Heart left ventricle (tissue), 16 donors: ENCODE results near the gene ANXA6. TPM values are rescaled to one million over a fixed set of nuclear protein-coding genes. Genes with fewer than 3 reads are reported as not detected.

Experiments used
- ATAC-seq, 4 donors: fragments of 200-7000 bp; cut with Tn5 transposase; one replicate each; pipeline ENCODE4 v1.9.1; 2020 to 2022; ENCODE audit warnings: moderate library complexity in 4 of 4, mild to moderate bottlenecking in 3 of 4, moderate number of reproducible peaks in 1 of 4
- DNase-seq, 5 donors: peaks; one replicate each; pipeline ENCODE4 v3.0.0-alpha.2; 2020
- H3K27ac ChIP-seq, 12 donors: fragments of 200-600 bp; sonication (generic) in 4 of 12; one replicate each; pipeline versions ENCODE4 v1.5.0 to v1.8.0; 2016 to 2022; ENCODE audit warnings: mild to moderate bottlenecking in 2 of 12
- H3K27me3 ChIP-seq, 9 donors: fragments of 200-600 bp; sonication (generic) in 2 of 9; one replicate each; pipeline versions ENCODE4 v1.5.1 to v1.8.0; 2016 to 2022; ENCODE audit warnings: mild to moderate bottlenecking in 3 of 9
- H3K36me3 ChIP-seq, 9 donors: fragments of 200-600 bp; sonication (generic) in 2 of 9; one replicate each; pipeline versions ENCODE4 v1.5.0 to v1.8.0; 2018 to 2022; ENCODE audit warnings: mild to moderate bottlenecking in 2 of 9
- H3K4me1 ChIP-seq, 12 donors: fragments of 200-600 bp; sonication (generic) in 4 of 12; one replicate each; pipeline versions ENCODE4 v1.5.0 to v1.8.0; 2016 to 2022; ENCODE audit warnings: mild to moderate bottlenecking in 3 of 12
- H3K4me3 ChIP-seq, 12 donors: fragments of 200-600 bp; sonication (generic) in 4 of 12; one replicate each; pipeline versions ENCODE4 v1.5.0 to v1.8.0; 2017 to 2022; ENCODE audit warnings: mild to moderate bottlenecking in 9 of 12, moderate library complexity in 4 of 12
- H3K9me3 ChIP-seq, 12 donors: fragments of 200-600 bp; sonication (generic) in 4 of 12; one replicate each; pipeline versions ENCODE4 v1.5.0 to v1.8.0; 2016 to 2022; ENCODE audit warnings: mild to moderate bottlenecking in 1 of 12
- POLR2A ChIP-seq, 2 donors: fragments of 450-650 bp; IDR thresholded peaks; one replicate each; pipeline ENCODE4 v1.6.1; 2017; ENCODE audit warnings: antibody characterized with exemption in 2 of 2, mild to moderate bottlenecking in 2 of 2, moderate library complexity in 2 of 2
- WGBS, 4 donors: extraction: QIAGEN DNeasy Blood & Tissue Kit in 2 of 4; methylation state at CpG; one replicate each; pipeline versions ENCODE4 v1.1.5 to v1.1.7; 2013 to 2018; 5-methylcytosine and 5-hydroxymethylcytosine counted together
- intact Hi-C, 10 donors: fragments of 100-400 bp; cut with DNase I; formaldehyde crosslinking; loops; one replicate each; pipeline versions ENCODE4 v1.11.1 to v1.14.2; 2022
- polyA plus RNA-seq, 2 donors: library from polyadenylated mRNA; stranded (reverse); fragments of 200-250 nt; gene quantifications; one replicate each; pipeline ENCODE4 v1.2.3, GENCODE V29; 2013
- total RNA-seq, 9 donors: library from RNA; depleted of rRNA in 2 of 9; stranded (reverse); fragments of >200 nt in 2 of 9; fragmentation: NEBNext Ultra II Directional in 3 of 9; extraction: Animal tissue kit (Norgen Biotek cat#: 25700) in 3 of 9; gene quantifications; one replicate each; pipeline versions ENCODE4 v1.1.0 to v1.2.4, GENCODE V29; 2016 to 2023
- TF ChIP-seq, protein P1 (sequence below), 12 donors: fragments of 200-600 bp; sonication (generic) in 4 of 12; IDR thresholded peaks; one replicate each; pipeline versions ENCODE4 v1.5.0 to v1.8.0; 2018 to 2022; ENCODE audit warnings: antibody characterized with exemption in 12 of 12, mild to moderate bottlenecking in 5 of 12
- donor health status: ischemic (EF 13 %, LVEDD 7.1; RV severe dilation, severe dysfunction).
- donor health status: healthy with polysubstance abuse.
- donor health status: DM: no; HTN: yes; CAD: no.
- donor health status: DM: no; HTN: no; CAD: no.
- donor health status: ischemic (EF 25% LVEDD 6.9; RV normal size, moderate dysfunction).
- donor health status: ischemic (EF 25% LVEDD 5.7; RV mildly dilated, moderate dysfunction).
- donor health status: healthy.
- donor health status: DM: yes; HTN: yes; CAD: no.
- donor health status: ischemic (EF 35%, LVEDD 5.7; RV mildly dilated, moderate dysfunction).
- donor health status: nonischemic (EF 11% LVEDD 7.7; RV severe dilation, severe dysfunction).
- donor health status: DM: yes; HTN: yes; CAD: no.
- donor health status: PGD.
- donor health status: ischemic (EF 29% LVEDD 5.4; RV normal size, mild dysfunction).
- donor health status: nonischemic (EF 23%, LVEDD 6.1; RV moderate dilation, normal function).

The ANXA6 gene
- total and polyA plus RNA-seq, 11 donors, result 171 to 287 (median 202) TPM

DNA sequence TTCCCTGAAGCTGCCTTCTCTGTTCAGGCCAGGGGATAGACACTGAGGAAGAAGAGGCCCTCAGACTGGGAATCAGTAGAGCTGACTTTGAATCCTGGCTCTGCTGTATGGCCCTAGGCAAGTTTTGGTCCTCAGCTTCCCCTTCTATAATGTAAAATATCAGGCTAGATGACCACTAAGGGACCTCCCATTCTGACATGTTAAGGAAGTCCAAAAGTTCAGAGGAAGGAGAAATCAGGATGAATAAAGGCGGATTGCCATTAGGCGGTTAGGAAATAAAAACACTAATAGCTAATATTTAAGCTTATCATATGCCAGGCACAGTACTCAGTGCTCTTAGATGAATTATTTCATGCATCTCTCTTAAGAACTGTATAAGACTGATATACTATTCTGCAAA lies 67.9 kb downstream of the ANXA6 start:
- no peak for TF ChIP-seq POLR2A (IDR thresholded peaks at IDR 0.05)
- 55 to 78% (median 61%) methylated on average over 2 of the region's 2 CpGs for WGBS, 4 donors
- no peaks in the 10 kb centered on the region for H3K36me3 ChIP-seq
- no peaks in the 10 kb centered on the region for H3K27me3 ChIP-seq
- no peaks in the 10 kb centered on the region for H3K9me3 ChIP-seq
- intact Hi-C loops, result no loop called here
- DNase-seq (no peak), ATAC-seq (no peak)
- H3K27ac ChIP-seq, result no peak overlapping the region
- H3K4me1 ChIP-seq, result peaks cover 11 to 71% (median 42%) of the 10 kb centered on the region in 12 donors
- no peak overlapping the region for H3K4me3 ChIP-seq

DNA sequence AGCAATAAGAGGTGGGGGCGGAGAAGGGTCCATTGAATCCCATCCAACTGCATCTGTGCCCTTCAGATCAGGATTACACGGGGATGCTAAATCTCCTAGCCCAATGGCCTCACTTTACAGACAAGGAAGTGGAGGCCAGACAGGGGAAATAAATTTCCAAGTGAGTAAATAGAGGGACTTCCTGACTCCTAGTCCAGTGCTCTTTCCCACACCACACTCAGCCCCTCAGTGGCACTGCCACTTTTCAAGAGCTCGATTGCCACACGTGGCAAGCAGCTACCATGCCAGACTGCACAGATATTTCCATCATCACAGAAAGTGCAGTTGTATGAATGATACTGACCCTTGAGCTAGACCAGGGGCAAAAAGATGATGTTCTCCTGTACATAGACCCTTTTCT lies 68.6 kb downstream of the ANXA6 start:
- intact Hi-C loops, result no loop called here
- WGBS, 4 donors, result 78 to 84% (median 82%) methylated on average over 4 of the region's 4 CpGs
- TF ChIP-seq POLR2A (IDR thresholded peaks at IDR 0.05), result no peak
- TF ChIP-seq, protein P1, sequence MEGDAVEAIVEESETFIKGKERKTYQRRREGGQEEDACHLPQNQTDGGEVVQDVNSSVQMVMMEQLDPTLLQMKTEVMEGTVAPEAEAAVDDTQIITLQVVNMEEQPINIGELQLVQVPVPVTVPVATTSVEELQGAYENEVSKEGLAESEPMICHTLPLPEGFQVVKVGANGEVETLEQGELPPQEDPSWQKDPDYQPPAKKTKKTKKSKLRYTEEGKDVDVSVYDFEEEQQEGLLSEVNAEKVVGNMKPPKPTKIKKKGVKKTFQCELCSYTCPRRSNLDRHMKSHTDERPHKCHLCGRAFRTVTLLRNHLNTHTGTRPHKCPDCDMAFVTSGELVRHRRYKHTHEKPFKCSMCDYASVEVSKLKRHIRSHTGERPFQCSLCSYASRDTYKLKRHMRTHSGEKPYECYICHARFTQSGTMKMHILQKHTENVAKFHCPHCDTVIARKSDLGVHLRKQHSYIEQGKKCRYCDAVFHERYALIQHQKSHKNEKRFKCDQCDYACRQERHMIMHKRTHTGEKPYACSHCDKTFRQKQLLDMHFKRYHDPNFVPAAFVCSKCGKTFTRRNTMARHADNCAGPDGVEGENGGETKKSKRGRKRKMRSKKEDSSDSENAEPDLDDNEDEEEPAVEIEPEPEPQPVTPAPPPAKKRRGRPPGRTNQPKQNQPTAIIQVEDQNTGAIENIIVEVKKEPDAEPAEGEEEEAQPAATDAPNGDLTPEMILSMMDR (IDR thresholded peaks at IDR 0.05), result no peak

DNA sequence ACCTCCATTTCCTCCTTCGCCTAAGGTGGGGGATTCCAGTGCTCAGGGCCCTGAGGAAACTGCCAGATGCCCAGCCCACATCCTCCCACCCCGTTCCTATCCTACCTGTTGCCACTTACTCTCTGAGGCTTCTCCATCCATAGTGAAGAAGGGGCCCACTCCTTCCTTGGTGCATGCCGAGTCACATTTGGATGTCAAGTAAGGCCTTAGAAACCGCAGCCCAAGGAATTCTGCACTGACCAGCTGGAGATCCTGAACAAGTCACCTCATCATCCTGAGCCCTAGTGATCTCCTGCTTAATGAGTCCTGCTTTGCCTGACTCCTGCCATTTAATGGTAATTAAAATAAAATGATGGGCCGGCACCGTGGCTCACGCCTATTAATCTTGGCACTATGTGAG lies 70.1 kb downstream of the ANXA6 start:
- 90 to 96% (median 91%) methylated on average over 5 to 7 of the region's 7 CpGs for WGBS, 4 donors
- Histone ChIP-seq H3K4me1 (peaks cover 4 to 68% (median 34%) of the 10 kb centered on the region in 12 donors), H3K36me3 (no peaks in the 10 kb centered on the region), H3K9me3 (no peaks in the 10 kb centered on the region), H3K27me3 (no peaks in the 10 kb centered on the region), H3K4me3 (no peak overlapping the region), H3K27ac (peak overlapping the region in 2 of 12 donors; percentile 63 to 84)
- intact Hi-C loops, result no loop called here
- DNase-seq (no peak), ATAC-seq (no peak)
- TF ChIP-seq, protein P1 (IDR thresholded peaks at IDR 0.05), result no peak
- TF ChIP-seq POLR2A (IDR thresholded peaks at IDR 0.05), result no peak

More for the DNA sequence above, 68.6 kb downstream of the ANXA6 start:
- Histone ChIP-seq H3K4me1 (peaks cover 4 to 68% (median 36%) of the 10 kb centered on the region in 12 donors), H3K27me3 (no peaks in the 10 kb centered on the region), H3K27ac (no peak overlapping the region), H3K36me3 (no peaks in the 10 kb centered on the region), H3K4me3 (no peak overlapping the region), H3K9me3 (no peaks in the 10 kb centered on the region)
- DNase-seq, result no peak
- no peak for ATAC-seq

DNA sequence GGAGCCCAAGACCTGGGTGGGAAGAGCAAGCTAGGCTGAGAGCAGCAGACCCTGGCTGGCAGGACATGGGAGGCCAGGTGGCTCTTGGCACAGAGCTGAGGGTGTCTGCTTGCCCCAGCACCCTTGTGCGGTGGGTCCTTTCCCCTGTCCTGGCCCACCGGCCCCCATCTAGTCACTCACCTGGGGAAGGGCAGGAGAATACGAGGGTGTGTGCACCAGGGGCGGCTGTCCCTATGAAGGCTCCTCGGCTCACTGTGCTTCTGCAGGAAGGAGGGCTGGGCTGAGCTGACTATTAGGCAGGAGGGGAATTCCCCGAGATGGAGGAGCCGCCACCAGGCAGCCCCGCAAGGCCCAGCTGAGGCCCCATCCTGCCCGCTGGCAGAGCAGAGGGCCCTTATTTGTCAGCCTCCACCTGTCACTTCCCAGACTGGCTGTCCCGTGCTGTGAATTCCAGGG lies 70.6 kb downstream of the ANXA6 start:
- WGBS, 4 donors, result 41 to 67% (median 52%) methylated on average over 4 to 10 of the region's 10 CpGs
- intact Hi-C loops, result no loop called here
- Histone ChIP-seq H3K4me3 (peak overlapping the region in 5 of 12 donors; percentile 12 to 47 (median 19)), H3K9me3 (no peaks in the 10 kb centered on the region), H3K27ac (peak overlapping the region in 10 of 12 donors; percentile 63 to 84 (median 74)), H3K36me3 (no peaks in the 10 kb centered on the region), H3K27me3 (no peaks in the 10 kb centered on the region), H3K4me1 (peaks cover 8 to 73% (median 38%) of the 10 kb centered on the region in 12 donors)
- DNase-seq (no peak), ATAC-seq (no peak)
- no peak for TF ChIP-seq POLR2A (IDR thresholded peaks at IDR 0.05)
- TF ChIP-seq, protein P1 (IDR thresholded peaks at IDR 0.05), result no peak
